H4 (cell line): ENCODE results near the gene TEX14. TPM values are rescaled to one million over a fixed set of nuclear protein-coding genes. Genes with fewer than 3 reads are reported as not detected.
A peak's percentile ranks its signal among the peaks of the same experiment; 100 is the strongest.
"Not testable (repeated sequence)": the region's sequence is repeated elsewhere in the genome, so short reads cannot be mapped to it uniquely, and the experiment has no call there.

ENCODE experiments used
- DNase-seq: peaks from one replicate; pipeline ENCODE4 v3.0.0-alpha.2; 2015; ENCODE audit warnings: low spot score
- total RNA-seq: library from RNA; depleted of rRNA; stranded (reverse); fragments of >200 nt; shearing (Covaris generic); gene quantifications from 2 replicates; pipeline ENCODE4 v1.2.3, GENCODE V29; 2014

TEX14 gene
- total RNA-seq, 1 experiment from 2014 or later, result not detected

- DNase-seq, result no peak
These were observed 3.3 kb downstream of the TEX14 start for GRCh38 chr17:58688521-58688920.

GRCh38 chr17:58686980-58687379, 4.9 kb downstream of the TEX14 start:
- DNase-seq, result no peak

- DNase-seq, result not testable (repeated sequence)
These were observed 7.4 kb downstream of the TEX14 start for GRCh38 chr17:58684462-58684861.

GRCh38 chr17:58684003-58684402, 7.8 kb downstream of the TEX14 start:
- no peak for DNase-seq

- DNase-seq, result no peak
These were observed 11.8 kb downstream of the TEX14 start for GRCh38 chr17:58680038-58680369.

- DNase-seq, result peak; percentile 94
These were observed 12.4 kb downstream of the TEX14 start for GRCh38 chr17:58679263-58680037.

- not testable (repeated sequence) for DNase-seq
These were observed 13.6 kb downstream of the TEX14 start for GRCh38 chr17:58678287-58678686.

GRCh38 chr17:58677194-58677880, 14.5 kb downstream of the TEX14 start:
- peak; percentile 49 for DNase-seq

GRCh38 chr17:58671969-58672368, 19.9 kb downstream of the TEX14 start:
- DNase-seq, result no peak

GRCh38 chr17:58669853-58670252, 22.0 kb downstream of the TEX14 start:
- DNase-seq, result no peak

- no peak for DNase-seq
These were observed 23.3 kb downstream of the TEX14 start for GRCh38 chr17:58668598-58668935.

GRCh38 chr17:58667934-58668597, 23.8 kb downstream of the TEX14 start:
- no peak for DNase-seq

GRCh38 chr17:58666858-58667267, 25.0 kb downstream of the TEX14 start:
- no peak for DNase-seq

- DNase-seq, result no peak
These were observed 25.6 kb downstream of the TEX14 start for GRCh38 chr17:58665946-58666857.

GRCh38 chr17:58664302-58664701, 27.5 kb downstream of the TEX14 start:
- no peak for DNase-seq

- no peak for DNase-seq
These were observed 30.3 kb downstream of the TEX14 start for GRCh38 chr17:58661499-58661898.

- no peak for DNase-seq
These were observed 31.2 kb downstream of the TEX14 start for GRCh38 chr17:58660621-58661020.

- DNase-seq, result not testable (repeated sequence)
These were observed 32.1 kb downstream of the TEX14 start for GRCh38 chr17:58659714-58660084.

GRCh38 chr17:58658804-58659713, 32.8 kb downstream of the TEX14 start:
- peak; percentile 95 for DNase-seq

GRCh38 chr17:58657962-58658803, 33.7 kb downstream of the TEX14 start:
- DNase-seq, result not testable (repeated sequence)
